Retinal pigment epithelial cell (primary cell): ENCODE results near the gene MC1R.
A peak's percentile ranks its signal among the peaks of the same experiment; 100 is the strongest.
"Not testable (repeated sequence)": the region's sequence is repeated elsewhere in the genome, so short reads cannot be mapped to it uniquely, and the experiment has no call there.

ENCODE experiments used
- DNase-seq: peaks from one replicate; pipeline ENCODE4 v3.0.0-alpha.2; 2010; ENCODE audit warnings: low read depth
- H3K4me3 ChIP-seq: 2 replicates; pipeline ENCODE4 v1.5.1; 2011; ENCODE audit warnings: mild to moderate bottlenecking, low read length, control low read depth, moderate library complexity
- TF ChIP-seq, protein P1 (sequence below): conservative IDR thresholded peaks from 2 replicates; pipeline ENCODE4 v1.5.1; 2011; ENCODE audit warnings: low read depth, low read length, control low read depth, inconsistent platforms

MC1R gene

DNA sequence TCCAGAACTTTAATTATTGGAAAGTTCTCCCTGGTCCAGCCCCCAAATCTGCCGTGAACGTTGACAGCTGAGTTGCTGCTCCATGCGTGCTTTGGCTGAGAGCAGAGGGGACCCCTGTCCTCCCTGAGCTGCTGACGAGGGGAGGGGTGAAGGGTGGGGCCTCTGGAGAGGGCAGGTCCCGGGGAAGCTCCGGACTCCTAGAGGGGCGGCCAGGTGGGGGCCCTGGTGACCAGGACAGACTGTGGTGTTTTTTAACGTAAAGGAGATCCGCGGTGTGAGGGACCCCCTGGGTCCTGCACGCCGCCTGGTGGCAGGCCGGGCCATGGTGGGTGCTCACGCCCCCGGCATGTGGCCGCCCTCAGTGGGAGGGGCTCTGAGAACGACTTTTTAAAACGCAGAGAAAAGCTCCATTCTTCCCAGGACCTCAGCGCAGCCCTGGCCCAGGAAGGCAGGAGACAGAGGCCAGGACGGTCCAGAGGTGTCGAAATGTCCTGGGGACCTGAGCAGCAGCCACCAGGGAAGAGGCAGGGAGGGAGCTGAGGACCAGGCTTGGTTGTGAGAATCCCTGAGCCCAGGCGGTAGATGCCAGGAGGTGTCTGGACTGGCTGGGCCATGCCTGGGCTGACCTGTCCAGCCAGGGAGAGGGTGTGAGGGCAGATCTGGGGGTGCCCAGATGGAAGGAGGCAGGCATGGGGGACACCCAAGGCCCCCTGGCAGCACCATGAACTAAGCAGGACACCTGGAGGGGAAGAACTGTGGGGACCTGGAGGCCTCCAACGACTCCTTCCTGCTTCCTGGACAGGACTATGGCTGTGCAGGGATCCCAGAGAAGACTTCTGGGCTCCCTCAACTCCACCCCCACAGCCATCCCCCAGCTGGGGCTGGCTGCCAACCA is at the start of gene MC1R:
MC1R (plus strand) TSS at position 410 of the 895 bp plus-strand sequence; CDS start at position 807, 397 bp downstream.
- TF ChIP-seq, protein P1, sequence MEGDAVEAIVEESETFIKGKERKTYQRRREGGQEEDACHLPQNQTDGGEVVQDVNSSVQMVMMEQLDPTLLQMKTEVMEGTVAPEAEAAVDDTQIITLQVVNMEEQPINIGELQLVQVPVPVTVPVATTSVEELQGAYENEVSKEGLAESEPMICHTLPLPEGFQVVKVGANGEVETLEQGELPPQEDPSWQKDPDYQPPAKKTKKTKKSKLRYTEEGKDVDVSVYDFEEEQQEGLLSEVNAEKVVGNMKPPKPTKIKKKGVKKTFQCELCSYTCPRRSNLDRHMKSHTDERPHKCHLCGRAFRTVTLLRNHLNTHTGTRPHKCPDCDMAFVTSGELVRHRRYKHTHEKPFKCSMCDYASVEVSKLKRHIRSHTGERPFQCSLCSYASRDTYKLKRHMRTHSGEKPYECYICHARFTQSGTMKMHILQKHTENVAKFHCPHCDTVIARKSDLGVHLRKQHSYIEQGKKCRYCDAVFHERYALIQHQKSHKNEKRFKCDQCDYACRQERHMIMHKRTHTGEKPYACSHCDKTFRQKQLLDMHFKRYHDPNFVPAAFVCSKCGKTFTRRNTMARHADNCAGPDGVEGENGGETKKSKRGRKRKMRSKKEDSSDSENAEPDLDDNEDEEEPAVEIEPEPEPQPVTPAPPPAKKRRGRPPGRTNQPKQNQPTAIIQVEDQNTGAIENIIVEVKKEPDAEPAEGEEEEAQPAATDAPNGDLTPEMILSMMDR, result peak; percentile 79
- no peak for DNase-seq

GRCh38 chr16:89869911-89870310 is 48.8 kb upstream of the MC1R start:
- TF ChIP-seq, protein P1, result no peak
- DNase-seq, result no peak
- H3K4me3 ChIP-seq, result no peak overlapping the region

More for the DNA sequence above, at the start of gene MC1R:
- peak within 1 kb of the TSS; percentile 49 for H3K4me3 ChIP-seq

GRCh38 chr16:89870440-89870839 is 48.2 kb upstream of the MC1R start:
- TF ChIP-seq, protein P1, result no peak
- no peak for DNase-seq
- H3K4me3 ChIP-seq, result no peak overlapping the region

GRCh38 chr16:89871895-89872294 is 46.8 kb upstream of the MC1R start:
- DNase-seq, result no peak
- TF ChIP-seq, protein P1, result no peak
- H3K4me3 ChIP-seq, result no peak overlapping the region

- peak; percentile 30 for DNase-seq
- TF ChIP-seq, protein P1, result no peak
These were observed 45.3 kb upstream of the MC1R start, which contains the start of gene TCF25 for GRCh38 chr16:89873109-89873971. Gene TCF25, plus strand, starts transcription at chr16:89873592. Its CDS starts 76 bp downstream, at chr16:89873668.

GRCh38 chr16:89873972-89874689 is 44.5 kb upstream of the MC1R start:
- H3K4me3 ChIP-seq, result peak overlapping the region; percentile 80
- DNase-seq, result peak; percentile 67
- TF ChIP-seq, protein P1, result no peak

More at GRCh38 chr16:89873109-89873971, 45.3 kb upstream of the MC1R start, which contains the start of gene TCF25:
- H3K4me3 ChIP-seq, result peak within 1 kb of the TSS; percentile 80

GRCh38 chr16:89879123-89879522 is 39.5 kb upstream of the MC1R start:
- not testable (repeated sequence) for H3K4me3 ChIP-seq, DNase-seq
